HG02852 (cell line): ENCODE measurements around the gene KIAA0513.
"Not testable (repeated sequence)": the region's sequence is repeated elsewhere in the genome, so short reads cannot be mapped to it uniquely, and the experiment has no call there.

ENCODE experiments used
- ATAC-seq: cut with Tn5 transposase; IDR thresholded peaks from one replicate; pipeline ENCODE4 v1.9.1; 2021; ENCODE audit warnings: mild to moderate bottlenecking, moderate library complexity; ENCODE audit not compliant: unreplicated experiment

Gene KIAA0513

GRCh38 chr16:85046931-85047866 is 19.6 kb downstream of the KIAA0513 start:
- no peak for ATAC-seq

GRCh38 chr16:85047867-85048455 is 20.4 kb downstream of the KIAA0513 start:
- no peak for ATAC-seq

GRCh38 chr16:85048921-85049562 is 21.4 kb downstream of the KIAA0513 start:
- ATAC-seq = no peak

- no peak for ATAC-seq
These were observed 22.2 kb downstream of the KIAA0513 start for GRCh38 chr16:85049706-85050305.

- no peak for ATAC-seq
These were observed 23.5 kb downstream of the KIAA0513 start for GRCh38 chr16:85051067-85051581.

- ATAC-seq = no peak
These were observed 24.1 kb downstream of the KIAA0513 start for GRCh38 chr16:85051683-85052082.

GRCh38 chr16:85052536-85052935 is 24.9 kb downstream of the KIAA0513 start:
- ATAC-seq = no peak

- not testable (repeated sequence) for ATAC-seq
These were observed 26.7 kb downstream of the KIAA0513 start for GRCh38 chr16:85054321-85054720.

GRCh38 chr16:85054948-85055492 is 27.4 kb downstream of the KIAA0513 start:
- ATAC-seq = no peak

- ATAC-seq = peak; percentile 80
These were observed 28.1 kb downstream of the KIAA0513 start for GRCh38 chr16:85055493-85056210.

GRCh38 chr16:85056211-85056748 is 28.7 kb downstream of the KIAA0513 start:
- no peak for ATAC-seq

GRCh38 chr16:85057212-85057889 is 29.8 kb downstream of the KIAA0513 start:
- ATAC-seq = no peak

- no peak for ATAC-seq
These were observed 30.4 kb downstream of the KIAA0513 start for GRCh38 chr16:85057948-85058347.

- ATAC-seq = no peak
These were observed 31.3 kb downstream of the KIAA0513 start for GRCh38 chr16:85058909-85059308.

- no peak for ATAC-seq
These were observed 34.0 kb downstream of the KIAA0513 start for GRCh38 chr16:85061566-85061965.

- no peak for ATAC-seq
These were observed 34.7 kb downstream of the KIAA0513 start for GRCh38 chr16:85062323-85062722.

GRCh38 chr16:85062845-85063244 is 35.2 kb downstream of the KIAA0513 start:
- ATAC-seq = no peak

- no peak for ATAC-seq
These were observed 36.6 kb downstream of the KIAA0513 start for GRCh38 chr16:85064186-85064585.

- no peak for ATAC-seq
These were observed 37.5 kb downstream of the KIAA0513 start for GRCh38 chr16:85065099-85065498.
